Measurements from ENCODE around the gene DNMT1. TPM values are rescaled to one million over a fixed set of nuclear protein-coding genes. Genes with fewer than 3 reads are reported as not detected.
A peak's percentile ranks its signal among the peaks of the same experiment; 100 is the strongest.

DNMT1 gene
- total and polyA plus RNA-seq, 2 donors (not counting 1 experiment from before 2014, with no cell fraction given) = 53.0 to 119 TPM

DNA sequence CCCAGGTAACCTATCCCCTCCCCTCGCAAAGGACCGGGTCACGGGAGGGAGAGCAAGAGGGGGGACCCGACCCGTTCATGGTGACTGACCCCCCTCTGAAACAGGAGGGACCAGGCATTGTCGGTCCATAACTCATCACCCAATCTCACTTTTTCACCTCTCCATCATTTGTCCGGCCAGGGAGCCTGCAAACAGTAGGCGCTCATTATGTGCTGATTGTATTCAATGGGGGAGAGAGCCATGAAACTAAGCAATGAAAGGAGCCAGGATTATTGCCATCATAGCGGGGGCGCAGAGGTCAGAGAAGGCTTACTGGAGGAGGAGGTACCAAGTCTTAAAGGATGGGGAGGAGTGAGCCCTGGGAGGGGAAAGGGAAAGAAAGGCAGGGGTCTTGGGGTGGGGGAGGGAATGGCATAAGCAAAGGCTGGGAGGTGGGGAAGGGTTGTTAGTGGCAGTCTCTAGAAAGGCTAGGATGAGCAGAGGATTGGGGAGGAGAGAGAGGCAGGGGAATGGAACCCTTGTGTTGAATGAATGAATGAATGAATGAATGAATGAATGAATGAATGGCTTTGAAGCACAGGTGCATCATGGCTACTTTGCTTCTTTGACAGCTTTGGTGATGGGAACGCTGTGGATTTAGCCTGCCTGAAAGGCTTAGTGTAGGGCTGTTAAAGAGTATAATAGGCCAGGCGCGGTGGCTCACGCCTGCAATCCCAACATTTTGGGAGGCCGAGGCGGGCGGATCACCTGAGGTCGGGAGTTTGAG is 107.3 kb downstream of the DNMT1 start:
- no peaks in the 10 kb centered on the region for H4K20me1 ChIP-seq (ENCODE audit: control insufficient read depth, insufficient read depth, low read length, poor library complexity, severe bottlenecking)
- Mint-ChIP-seq H3K4me3 (peak overlapping the region; percentile 89), H3K4me1 (peaks cover 25% of the 10 kb centered on the region), H3K27me3 (no peaks in the 10 kb centered on the region), H3K27ac (peak overlapping the region; percentile 63), H3K9me3 (ENCODE audit: insufficient read depth) (no peaks in the 10 kb centered on the region)
- H3K4me3 ChIP-seq (ENCODE audit: control extremely low read depth in 1 of 5, extremely low read depth in 1 of 5, insufficient read depth in 1 of 5, low read depth in 2 of 5, low read length in 4 of 5) = peak overlapping the region in 4 of 5 experiments; percentile 80 to 99 (median 97)
- peak overlapping the region in 1 of 2 donors; percentile 80 for H3K27ac ChIP-seq (ENCODE audit: low read length in 2 of 2)
- DNase-seq (no peak), ATAC-seq (ENCODE audit: low read depth) (no peak)
- CTCF ChIA-PET = interaction anchor here (1.6 kb wide), 1 partner anchor 163 kb away, joined by 3 read pairs; no protein-coding TSS in a partner anchor
- POLR2A ChIA-PET = interaction anchor here (0.7 kb wide), 2 partner anchors 15 to 19 kb away, joined by 4 to 5 read pairs; partner anchors contain the start of genes ANGPTL6 and PPAN
- no peak overlapping the region for H2AFZ ChIP-seq (ENCODE audit: insufficient read depth, low read depth, low read length, poor library complexity, severe bottlenecking)
- peaks cover 0 to 9% of the 10 kb centered on the region in 2 experiments for H3K36me3 ChIP-seq (replicated peaks in 1 of 2; ENCODE audit: control extremely low read depth in 1 of 2, control insufficient read depth in 1 of 2, extremely low read depth in 1 of 2, insufficient read depth in 2 of 2, low read length in 1 of 2)
- peaks cover 9% of the 10 kb centered on the region for H3K79me2 ChIP-seq (ENCODE audit: control insufficient read depth, insufficient read depth, low read length)
- peaks cover 6 to 27% of the 10 kb centered on the region in 2 donors for H3K4me1 ChIP-seq (ENCODE audit: control insufficient read depth in 2 of 2, insufficient read depth in 2 of 2, low read length in 2 of 2)
- no peaks in the 10 kb centered on the region for H3K27me3 ChIP-seq (replicated peaks in 1 of 4; ENCODE audit: control extremely low read depth in 1 of 4, control insufficient read depth in 3 of 4, insufficient read depth in 4 of 4, low read length in 3 of 4)
- no peaks in the 10 kb centered on the region for H3K9me3 ChIP-seq (ENCODE audit: control extremely low read depth in 1 of 3, control insufficient read depth in 2 of 3, insufficient read depth in 1 of 3, low read length in 2 of 3)
- TF ChIP-seq CTCF (IDR thresholded peaks at IDR 0.05) (no peak), EZH2 (IDR thresholded peaks at IDR 0.05; ENCODE audit: borderline replicate concordance, insufficient read depth, low read depth, low read length, poor library complexity, severe bottlenecking) (no peak)
- peak overlapping the region; percentile 96 for H3K9ac ChIP-seq (ENCODE audit: low read length)
- intact Hi-C loops (cut with micrococcal nuclease) = loop anchor here (5.0 to 10.0 kb wide), 2 partner anchors 35 to 107 kb away; partner anchors contain the start of gene DNMT1
- H3K4me2 ChIP-seq (replicated peaks; ENCODE audit: low read depth, low read length, poor library complexity, severe bottlenecking) = peak overlapping the region; percentile 100
- 95% methylated on average over 14 of the region's 18 CpGs for WGBS (ENCODE audit: insufficient coverage)
